Activated T-helper 1 cell treated with anti-CD3 and anti-CD28 coated beads, Interleukin-12 subunit alpha, Interleukin-12 subunit beta, Interleukin-2, Interleukin-4 antibody, amounts not matched to agents 30 ng/mL and 10 ng/mL and 1 ng/mL, durations not matched to agents 14 hours and 24 hours and 36 hours (primary cell): ENCODE results near the gene SNX22. TPM values are rescaled to one million over a fixed set of nuclear protein-coding genes. Genes with fewer than 3 reads are reported as not detected.

Experiments
- DNase-seq: peaks from one replicate; pipeline ENCODE4 v3.0.0; 2021; ENCODE audit warnings: low spot score
- H3K27ac Mint-ChIP-seq: one replicate; pipeline ENCODE4 v1.8.0; 2021; ENCODE audit warnings: mild to moderate bottlenecking, mixed read lengths
- H3K27me3 Mint-ChIP-seq: one replicate; pipeline ENCODE4 v1.8.0; 2022; ENCODE audit warnings: mild to moderate bottlenecking, moderate library complexity, mixed read lengths; ENCODE audit not compliant: insufficient read depth
- H3K36me3 Mint-ChIP-seq: one replicate; pipeline ENCODE4 v1.8.0; 2021; ENCODE audit warnings: low read depth, mixed read lengths
- H3K4me1 Mint-ChIP-seq: one replicate; pipeline ENCODE4 v1.8.0; 2021; ENCODE audit warnings: low read depth, mixed read lengths
- H3K4me3 Mint-ChIP-seq: one replicate; pipeline ENCODE4 v1.8.0; 2021; ENCODE audit warnings: mild to moderate bottlenecking, moderate library complexity, mixed read lengths
- H3K9me3 Mint-ChIP-seq: one replicate; pipeline ENCODE4 v1.8.0; 2021; ENCODE audit warnings: mixed read lengths
- intact Hi-C: fragments of 100-400 bp; cut with micrococcal nuclease; formaldehyde crosslinking; loops from one replicate; pipeline ENCODE4 v1.15.1; 2024
- total RNA-seq: library from RNA; stranded (reverse); gene quantifications from 2 replicates; pipeline ENCODE4 v1.2.3, GENCODE V29; 2022

Gene SNX22
- total RNA-seq, 1 donor from 2014 or later, result 0.99 TPM

- Mint-ChIP-seq H3K27ac (peak overlapping the region; percentile 36), H3K4me3 (no peak overlapping the region), H3K4me1 (no peaks in the 10 kb centered on the region), H3K36me3 (peaks cover 17% of the 10 kb centered on the region), H3K9me3 (no peaks in the 10 kb centered on the region), H3K27me3 (no peaks in the 10 kb centered on the region)
- intact Hi-C loops, result no loop called here
- DNase-seq, result no peak
These were observed 9.6 kb upstream of the SNX22 start for GRCh38 chr15:64141798-64142512.

- Mint-ChIP-seq H3K9me3 (no peaks in the 10 kb centered on the region), H3K27ac (no peak overlapping the region), H3K27me3 (no peaks in the 10 kb centered on the region), H3K4me3 (no peak overlapping the region), H3K36me3 (peaks cover 13% of the 10 kb centered on the region), H3K4me1 (no peaks in the 10 kb centered on the region)
- intact Hi-C loops, result no loop called here
- DNase-seq, result no peak
These were observed 8.3 kb upstream of the SNX22 start for GRCh38 chr15:64143276-64143675.

GRCh38 chr15:64144192-64144564 is 7.4 kb upstream of the SNX22 start:
- Mint-ChIP-seq H3K36me3 (peaks cover 11% of the 10 kb centered on the region), H3K27ac (no peak overlapping the region), H3K9me3 (no peaks in the 10 kb centered on the region), H3K4me1 (no peaks in the 10 kb centered on the region), H3K27me3 (no peaks in the 10 kb centered on the region), H3K4me3 (no peak overlapping the region)
- intact Hi-C loops, result no loop called here
- DNase-seq, result no peak

DNA sequence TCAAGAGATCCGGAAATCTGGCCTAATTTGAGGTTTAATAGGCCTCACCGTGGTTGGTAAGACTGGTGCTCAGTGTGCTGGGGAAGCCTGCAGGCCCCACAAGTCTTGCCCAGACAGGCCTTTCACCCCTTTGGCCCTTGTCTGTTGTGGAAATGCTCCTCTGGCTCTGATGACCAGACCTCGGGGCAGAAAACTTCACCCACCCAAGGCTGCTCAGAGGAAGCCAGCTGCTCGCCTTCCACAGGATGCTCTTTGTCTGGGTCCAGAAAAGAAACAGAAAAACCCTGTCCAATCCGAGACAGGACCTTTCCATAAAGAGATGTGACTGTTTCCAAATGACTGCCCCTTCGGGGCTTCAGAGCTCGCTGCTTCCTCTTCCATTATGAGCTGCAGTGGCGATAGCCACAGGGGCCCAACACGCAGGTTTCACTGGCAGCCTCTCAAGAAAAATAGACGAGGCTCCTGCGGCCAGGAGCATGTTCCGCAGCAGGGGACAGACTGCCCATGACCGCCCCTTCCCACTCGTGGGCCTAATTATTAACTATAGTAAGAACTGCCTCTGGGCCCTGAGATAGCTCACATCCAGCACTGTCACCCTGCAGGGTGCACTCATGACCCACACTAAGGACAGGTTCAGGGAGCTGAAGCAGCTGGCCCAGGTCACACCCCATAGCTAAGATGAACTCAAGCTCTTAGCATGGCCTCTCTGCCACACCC is 6.8 kb upstream of the SNX22 start:
- intact Hi-C loops, result no loop called here
- Mint-ChIP-seq H3K36me3 (peaks cover 11% of the 10 kb centered on the region), H3K27ac (no peak overlapping the region), H3K4me3 (no peak overlapping the region), H3K27me3 (no peaks in the 10 kb centered on the region), H3K4me1 (peaks cover 5% of the 10 kb centered on the region), H3K9me3 (no peaks in the 10 kb centered on the region)
- DNase-seq, result no peak

GRCh38 chr15:64146041-64146440 is 5.5 kb upstream of the SNX22 start:
- peaks cover 10% of the 10 kb centered on the region for H3K36me3 Mint-ChIP-seq
- intact Hi-C loops, result no loop called here
- no peaks in the 10 kb centered on the region for H3K9me3 Mint-ChIP-seq
- no peak for DNase-seq
- H3K27me3 Mint-ChIP-seq, result peaks cover 2% of the 10 kb centered on the region
- no peak overlapping the region for H3K27ac Mint-ChIP-seq
- no peak overlapping the region for H3K4me3 Mint-ChIP-seq
- H3K4me1 Mint-ChIP-seq, result peaks cover 7% of the 10 kb centered on the region

DNA sequence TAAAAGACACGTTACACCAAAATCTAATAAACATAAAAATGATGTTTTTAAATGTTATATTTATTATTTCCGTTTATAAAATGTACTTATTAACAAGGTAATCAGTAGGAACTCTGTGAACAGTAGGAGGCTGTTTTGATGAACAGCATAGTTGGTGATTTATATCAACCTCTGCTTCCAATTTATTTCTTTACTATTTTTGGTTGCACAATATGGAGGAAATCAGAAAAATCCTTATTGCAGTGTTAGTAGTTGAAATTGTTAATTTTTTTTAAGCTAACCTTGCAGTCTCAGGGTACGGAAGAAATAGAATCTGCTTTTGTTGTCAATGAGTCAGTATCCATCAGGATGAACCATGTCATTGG is 5.0 kb upstream of the SNX22 start:
- Mint-ChIP-seq H3K27me3 (peaks cover 2% of the 10 kb centered on the region), H3K4me3 (no peak overlapping the region), H3K4me1 (peaks cover 7% of the 10 kb centered on the region), H3K9me3 (no peaks in the 10 kb centered on the region), H3K36me3 (peaks cover 5% of the 10 kb centered on the region), H3K27ac (no peak overlapping the region)
- no peak for DNase-seq
- intact Hi-C loops, result no loop called here

- H3K4me1 Mint-ChIP-seq, result peaks cover 7% of the 10 kb centered on the region
- DNase-seq, result no peak
- no peaks in the 10 kb centered on the region for H3K9me3 Mint-ChIP-seq
- no peak overlapping the region for H3K4me3 Mint-ChIP-seq
- intact Hi-C loops, result no loop called here
- no peak overlapping the region for H3K27ac Mint-ChIP-seq
- peaks cover 1% of the 10 kb centered on the region for H3K36me3 Mint-ChIP-seq
- H3K27me3 Mint-ChIP-seq, result peaks cover 2% of the 10 kb centered on the region
These were observed 4.4 kb upstream of the SNX22 start for GRCh38 chr15:64146885-64147681.

GRCh38 chr15:64148168-64148567 is 3.4 kb upstream of the SNX22 start:
- Mint-ChIP-seq H3K36me3 (no peaks in the 10 kb centered on the region), H3K4me1 (peaks cover 7% of the 10 kb centered on the region), H3K27ac (no peak overlapping the region), H3K27me3 (peaks cover 2% of the 10 kb centered on the region), H3K4me3 (no peak overlapping the region), H3K9me3 (no peaks in the 10 kb centered on the region)
- no peak for DNase-seq
- intact Hi-C loops, result no loop called here

DNA sequence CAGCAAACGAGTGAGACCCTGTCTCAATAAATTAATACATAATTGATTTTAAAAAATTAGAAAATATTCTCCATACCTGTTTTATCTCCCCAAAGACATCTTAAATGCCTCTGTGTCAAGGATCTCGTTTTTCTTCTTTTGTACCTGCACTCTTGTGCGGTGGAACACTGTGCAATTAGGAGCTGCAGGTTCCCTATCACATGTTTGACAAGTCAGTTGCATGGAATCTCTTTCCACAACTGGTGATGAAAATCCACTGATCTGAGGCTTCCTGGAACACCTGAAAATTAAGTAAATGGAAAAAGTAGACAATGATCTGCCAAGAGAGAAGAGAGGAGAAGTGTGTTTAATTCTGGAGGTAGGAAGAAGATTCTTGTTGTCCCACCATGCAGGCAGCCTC is 3.0 kb upstream of the SNX22 start:
- H3K4me1 Mint-ChIP-seq, result peaks cover 12% of the 10 kb centered on the region

DNA sequence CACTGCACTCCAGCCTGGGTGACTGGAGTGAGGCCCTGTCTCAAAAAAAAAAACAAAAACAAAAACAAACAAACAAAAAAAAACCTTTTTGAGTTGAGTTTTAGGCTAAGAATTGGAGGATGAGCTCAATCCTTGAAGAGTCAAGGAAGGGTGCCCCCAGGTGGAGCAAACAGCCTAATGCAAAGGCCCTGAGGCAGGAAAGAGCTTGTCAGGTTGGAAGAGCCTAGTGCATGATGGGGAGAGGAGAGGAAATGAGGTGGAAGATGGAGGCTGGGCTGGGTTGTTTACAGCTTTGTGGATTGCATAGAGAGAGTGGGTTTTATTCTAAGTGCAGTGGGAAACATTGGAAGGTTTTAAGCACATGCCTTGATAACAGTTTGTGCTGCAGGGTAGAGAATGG is 2.1 kb upstream of the SNX22 start:
- Mint-ChIP-seq H3K9me3 (no peaks in the 10 kb centered on the region), H3K27ac (peak overlapping the region; percentile 7), H3K4me1 (peaks cover 15% of the 10 kb centered on the region), H3K27me3 (peaks cover 5% of the 10 kb centered on the region), H3K36me3 (peaks cover 3% of the 10 kb centered on the region), H3K4me3 (peak overlapping the region; percentile 32)
- intact Hi-C loops, result no loop called here
- no peak for DNase-seq

More for the DNA sequence above, 3.0 kb upstream of the SNX22 start:
- DNase-seq, result no peak
- no peak overlapping the region for H3K4me3 Mint-ChIP-seq
- peaks cover 5% of the 10 kb centered on the region for H3K27me3 Mint-ChIP-seq
- H3K9me3 Mint-ChIP-seq, result no peaks in the 10 kb centered on the region
- intact Hi-C loops, result no loop called here
- peaks cover 2% of the 10 kb centered on the region for H3K36me3 Mint-ChIP-seq
- no peak overlapping the region for H3K27ac Mint-ChIP-seq

DNA sequence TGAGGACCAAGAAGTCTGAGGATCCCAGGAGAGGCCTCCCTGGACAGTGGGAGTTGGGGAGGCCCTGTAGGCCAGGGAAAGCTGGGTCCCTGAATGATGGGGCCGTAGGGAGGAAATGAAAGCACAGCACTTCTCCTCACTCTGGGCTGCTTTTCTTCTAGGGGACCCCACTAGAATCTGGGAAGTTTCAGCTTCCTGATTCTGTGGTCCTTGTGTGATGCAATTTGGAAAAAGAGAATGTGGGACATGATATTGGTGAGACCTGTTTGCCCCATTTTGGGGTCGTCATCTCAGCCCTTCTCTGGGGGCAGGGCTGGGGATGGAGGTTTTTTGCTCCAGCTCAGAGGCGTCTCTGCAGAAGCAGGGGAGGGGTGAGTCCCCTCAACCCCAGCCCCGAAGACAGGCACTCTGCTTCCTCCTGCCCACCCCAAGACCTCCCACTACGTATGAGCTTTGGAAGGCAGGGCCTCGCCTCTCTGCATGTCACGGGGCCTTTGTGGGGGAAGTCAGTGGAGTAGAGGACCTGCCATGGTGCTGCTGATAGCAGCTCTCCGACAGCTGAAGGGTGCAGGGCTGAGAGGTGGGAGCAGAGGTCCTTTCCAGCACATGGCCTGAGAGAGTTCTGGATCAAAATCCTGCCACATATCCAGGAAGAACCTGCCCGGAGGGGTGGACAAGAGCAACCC is 1.5 kb upstream of the SNX22 start:
- no peak for DNase-seq
- intact Hi-C loops, result loop anchor here (5.0 to 10.0 kb wide), 3 partner anchors 318 to 685 kb away; partner anchors contain the start of gene HERC1
- no peaks in the 10 kb centered on the region for H3K9me3 Mint-ChIP-seq
- peak overlapping the region; percentile 7 for H3K27ac Mint-ChIP-seq
- peaks cover 5% of the 10 kb centered on the region for H3K36me3 Mint-ChIP-seq
- peaks cover 5% of the 10 kb centered on the region for H3K27me3 Mint-ChIP-seq
- H3K4me3 Mint-ChIP-seq, result peak overlapping the region; percentile 39
- H3K4me1 Mint-ChIP-seq, result peaks cover 15% of the 10 kb centered on the region

DNA sequence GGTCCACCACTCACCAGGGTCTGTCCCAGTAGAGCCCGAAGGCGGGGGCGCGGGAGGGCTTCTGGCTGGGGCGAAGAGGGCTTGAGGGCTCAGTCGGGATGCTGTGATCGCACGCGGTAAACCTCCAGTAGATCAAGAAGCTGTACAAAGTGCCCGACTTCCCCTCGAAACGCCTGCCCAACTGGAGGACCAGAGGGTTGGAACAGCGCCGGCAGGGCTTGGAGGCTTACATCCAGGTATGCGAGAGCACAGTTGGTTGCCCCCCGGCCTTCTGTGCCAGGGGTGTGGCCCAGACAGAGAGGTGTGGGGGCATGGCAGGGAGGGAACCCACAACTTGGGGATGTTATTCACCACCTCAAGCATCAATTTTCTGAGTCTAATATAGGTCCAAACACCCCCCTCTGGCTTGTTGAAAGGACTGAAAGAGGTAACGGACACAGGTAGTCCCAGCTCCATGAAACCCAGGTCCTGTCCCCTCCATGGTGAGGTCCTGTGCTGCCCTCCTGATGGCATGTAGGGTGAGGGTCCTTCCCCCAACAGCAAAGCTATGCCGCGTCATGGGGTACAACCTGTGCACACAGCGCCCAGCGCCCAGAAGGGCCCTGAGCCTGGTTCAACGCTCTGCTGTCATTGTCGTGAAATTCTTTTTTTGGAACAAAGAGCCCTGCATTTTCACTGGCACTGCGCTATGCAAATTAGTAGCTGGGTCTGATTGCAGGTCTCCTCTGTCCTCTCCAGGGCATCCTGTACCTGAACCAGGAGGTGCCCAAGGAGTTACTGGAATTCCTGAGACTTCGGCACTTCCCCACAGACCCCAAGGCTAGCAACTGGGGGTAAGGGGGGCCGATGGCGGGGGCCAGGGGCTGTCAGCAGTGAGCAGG is 1.2 kb downstream of the SNX22 start:
- Mint-ChIP-seq H3K9me3 (no peaks in the 10 kb centered on the region), H3K4me1 (peaks cover 15% of the 10 kb centered on the region), H3K27ac (no peak overlapping the region), H3K36me3 (peaks cover 11% of the 10 kb centered on the region), H3K27me3 (peaks cover 5% of the 10 kb centered on the region), H3K4me3 (peak overlapping the region; percentile 80)
- intact Hi-C loops, result loop anchor here (1.0 to 10.0 kb wide), 5 partner anchors 10 to 688 kb away; partner anchors contain the start of gene HERC1
- DNase-seq, result no peak
